GM23248 (cell line): ENCODE data around the gene EVI2A. TPM values are rescaled to one million over a fixed set of nuclear protein-coding genes. Genes with fewer than 3 reads are reported as not detected.

Experiments
- DNase-seq: peaks from one replicate; pipeline ENCODE4 v3.0.0-alpha.2; 2015
- H2AFZ ChIP-seq: fragments of 200-600 bp; sonication (generic); 2 replicates; pipeline ENCODE4 v1.6.1; 2016; ENCODE audit warnings: antibody characterized with exemption
- H3F3A ChIP-seq: fragments of 200-600 bp; sonication (generic); 2 replicates; pipeline ENCODE4 v1.6.1; 2016; ENCODE audit warnings: mild to moderate bottlenecking, antibody characterized with exemption, mixed run types; ENCODE audit not compliant: insufficient read depth
- H3K27ac ChIP-seq: fragments of 200-600 bp; sonication (generic); 2 replicates; pipeline ENCODE4 v1.5.1; 2016; ENCODE audit warnings: mild to moderate bottlenecking
- H3K27me3 ChIP-seq: fragments of 200-600 bp; sonication (generic); replicated peaks from 2 replicates; pipeline ENCODE4 v1.6.1; 2016; ENCODE audit warnings: mild to moderate bottlenecking; ENCODE audit not compliant: insufficient read depth
- H3K36me3 ChIP-seq: fragments of 200-600 bp; sonication (generic); 2 replicates; pipeline ENCODE4 v1.6.1; 2016; ENCODE audit warnings: low read depth, mild to moderate bottlenecking
- H3K4me1 ChIP-seq: fragments of 200-600 bp; sonication (generic); 2 replicates; pipeline ENCODE4 v1.6.1; 2016; ENCODE audit warnings: mild to moderate bottlenecking; ENCODE audit not compliant: insufficient read depth
- H3K4me2 ChIP-seq: fragments of 200-600 bp; sonication (generic); one replicate; pipeline ENCODE4 v1.6.1; 2016; ENCODE audit warnings: mild to moderate bottlenecking; ENCODE audit not compliant: unreplicated experiment
- H3K4me3 ChIP-seq: fragments of 200-600 bp; sonication (generic); 2 replicates; pipeline ENCODE4 v1.5.1; 2016; ENCODE audit warnings: mild to moderate bottlenecking
- H3K79me2 ChIP-seq: fragments of 200-600 bp; sonication (generic); 2 replicates; pipeline ENCODE4 v1.6.1; 2016; ENCODE audit warnings: mild to moderate bottlenecking; ENCODE audit not compliant: insufficient read depth
- H3K9ac ChIP-seq: fragments of 200-600 bp; sonication (generic); 2 replicates; pipeline ENCODE4 v1.6.1; 2016; ENCODE audit warnings: mild to moderate bottlenecking
- H3K9me2 ChIP-seq: fragments of 200-600 bp; sonication (generic); 2 replicates; pipeline ENCODE4 v1.6.1; 2016; ENCODE audit warnings: mixed run types, mild to moderate bottlenecking, moderate library complexity; ENCODE audit not compliant: insufficient read depth
- H3K9me3 ChIP-seq: fragments of 200-600 bp; sonication (generic); one replicate; pipeline ENCODE4 v1.6.1; 2017; ENCODE audit warnings: low read depth
- H4K20me1 ChIP-seq: fragments of 200-600 bp; sonication (generic); 2 replicates; pipeline ENCODE4 v1.6.0; 2016; ENCODE audit not compliant: insufficient read depth
- EZH2 ChIP-seq: fragments of 200-600 bp; sonication (generic); IDR thresholded peaks from 2 replicates; pipeline ENCODE4 v1.6.1; 2018; ENCODE audit warnings: antibody characterized with exemption, mild to moderate bottlenecking; ENCODE audit not compliant: insufficient read depth, poor library complexity, severe bottlenecking
- EZH2phosphoT487 ChIP-seq: fragments of 200-600 bp; sonication (generic); IDR thresholded peaks from 2 replicates; pipeline ENCODE4 v1.6.1; 2018; ENCODE audit warnings: antibody characterized with exemption, moderate library complexity, mild to moderate bottlenecking, low read depth; ENCODE audit not compliant: insufficient read depth
- WGBS, 2 experiments: methylation state at CpG; one replicate each; pipeline ENCODE4 v1.1.6; 2015 to 2017; ENCODE audit warnings: low lambda C conversion rate in 2 of 2, low coverage in 1 of 2; ENCODE audit errors: missing lambda C conversion rate in 2 of 2; 5-methylcytosine and 5-hydroxymethylcytosine counted together
- in situ Hi-C: fragments of 300-500 bp; cut with MboI; formaldehyde crosslinking; loops from 2 replicates; pipeline ENCODE4 v1.15.0; 2020
- polyA plus RNA-seq: library from polyadenylated mRNA; unstranded; fragments of >200 nt; fragmentation: Nextera tagmentation; extraction: Ambion mirVana; gene quantifications from 2 replicates; pipeline ENCODE4 v1.2.1, GENCODE V29; 2016
- total RNA-seq: library from RNA; depleted of rRNA; stranded (reverse); fragments of >200 nt; shearing (Covaris generic); gene quantifications from 2 replicates; pipeline ENCODE4 v1.2.3, GENCODE V29; 2014; rRNA removed

EVI2A gene, protein sequence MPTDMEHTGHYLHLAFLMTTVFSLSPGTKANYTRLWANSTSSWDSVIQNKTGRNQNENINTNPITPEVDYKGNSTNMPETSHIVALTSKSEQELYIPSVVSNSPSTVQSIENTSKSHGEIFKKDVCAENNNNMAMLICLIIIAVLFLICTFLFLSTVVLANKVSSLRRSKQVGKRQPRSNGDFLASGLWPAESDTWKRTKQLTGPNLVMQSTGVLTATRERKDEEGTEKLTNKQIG
- total RNA-seq, result 0.86 and 0.89 TPM in 2 replicates
- polyA plus RNA-seq, result 0.40 and 0.62 TPM in 2 replicates

GRCh38 chr17:31321481-31321880, at the start of gene EVI2A:
Gene EVI2A (minus strand): TSS chr17:31321622. CDS start chr17:31319013, 2,609 bp downstream.
- DNase-seq, result peak; percentile 80
- H3F3A ChIP-seq, result peaks cover 16% of the 10 kb centered on the region
- WGBS, 2 experiments, result 32 to 35% methylated on average over 3 of the region's 3 CpGs
- peak within 1 kb of the TSS; percentile 71 for H3K4me2 ChIP-seq
- peak within 1 kb of the TSS; percentile 46 for H3K27ac ChIP-seq
- no peaks in the 10 kb centered on the region for H3K9me2 ChIP-seq
- in situ Hi-C loops, result no loop called here
- no peaks in the 10 kb centered on the region for H3K9me3 ChIP-seq
- H3K4me3 ChIP-seq, result peak within 1 kb of the TSS; percentile 39
- no peaks in the 10 kb centered on the region for H4K20me1 ChIP-seq
- TF ChIP-seq EZH2phosphoT487 (no peak), EZH2 (no peak)
- 0 out of 2 replicates have a peak, but pooled peaks cover 4% of the 10 kb centered on the region for H3K79me2 ChIP-seq
- H3K4me1 ChIP-seq, result peaks cover 20% of the 10 kb centered on the region
- H3K36me3 ChIP-seq, result no peaks in the 10 kb centered on the region
- no peaks in the 10 kb centered on the region for H3K27me3 ChIP-seq
- no peak within 1 kb of the TSS for H2AFZ ChIP-seq
- H3K9ac ChIP-seq, result peak within 1 kb of the TSS; percentile 17

DNA sequence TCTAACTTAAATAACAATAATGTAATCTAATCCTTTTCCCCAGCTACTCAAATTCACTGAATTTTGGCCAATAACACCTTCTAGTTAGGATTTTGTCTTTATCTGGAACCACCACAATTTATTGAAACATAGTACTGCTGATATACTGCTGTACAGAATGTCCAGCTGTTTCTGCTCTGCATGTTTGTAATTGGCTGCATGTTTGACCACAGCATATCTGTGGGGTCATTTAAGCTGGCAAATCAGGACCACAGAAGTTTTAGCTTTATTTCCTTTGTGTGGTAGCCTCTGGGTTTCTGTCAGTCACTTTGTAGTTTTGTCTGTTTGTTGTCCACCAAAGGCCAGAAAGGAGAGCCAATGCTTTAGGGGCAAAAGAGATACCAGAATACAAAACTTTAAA, 47.8 kb upstream of the EVI2A start:
- Histone ChIP-seq H3K4me3 (no peak overlapping the region), H3K27ac (no peak overlapping the region), H3K27me3 (no peaks in the 10 kb centered on the region), H2AFZ (no peak overlapping the region), H3K4me2 (no peak overlapping the region), H3K9me2 (no peaks in the 10 kb centered on the region), H3K4me1 (peaks cover 12% of the 10 kb centered on the region), H3K79me2 (no peaks in the 10 kb centered on the region), H4K20me1 (no peaks in the 10 kb centered on the region), H3K9ac (no peak overlapping the region), H3K36me3 (peaks cover 12% of the 10 kb centered on the region), H3K9me3 (no peaks in the 10 kb centered on the region), H3F3A (peaks cover 20% of the 10 kb centered on the region)
- TF ChIP-seq EZH2, result no peak
- no peak for TF ChIP-seq EZH2phosphoT487
- DNase-seq, result no peak
- in situ Hi-C loops, result loop anchor here (25.0 kb wide), 1 partner anchor 357 kb away; no protein-coding TSS in a partner anchor

DNA sequence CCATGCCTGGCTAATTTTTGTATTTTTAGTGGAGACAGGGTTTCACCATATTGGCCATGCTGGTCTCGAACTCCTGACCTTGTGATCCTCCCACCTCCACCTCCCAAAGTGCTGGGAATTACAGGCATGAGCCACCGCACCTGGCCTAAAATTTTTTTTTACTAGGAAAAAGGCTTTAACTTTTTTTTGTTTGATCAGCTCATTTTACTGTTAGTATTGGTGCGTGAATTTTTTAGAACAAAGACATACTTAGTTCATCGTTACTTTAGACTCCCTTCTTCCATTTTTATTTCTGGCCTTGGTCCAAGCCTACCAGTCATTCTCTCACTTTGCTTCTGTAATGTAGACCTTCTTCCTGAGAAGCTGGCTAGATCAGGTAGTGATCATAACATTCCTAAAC, 44.7 kb upstream of the EVI2A start:
- Histone ChIP-seq H3K79me2 (no peaks in the 10 kb centered on the region), H3K27me3 (no peaks in the 10 kb centered on the region), H3K9ac (no peak overlapping the region), H4K20me1 (no peaks in the 10 kb centered on the region), H2AFZ (no peak overlapping the region), H3K4me2 (no peak overlapping the region), H3K4me3 (no peak overlapping the region), H3K36me3 (peaks cover 9% of the 10 kb centered on the region), H3K9me3 (no peaks in the 10 kb centered on the region), H3K9me2 (no peaks in the 10 kb centered on the region), H3F3A (peaks cover 7% of the 10 kb centered on the region), H3K4me1 (peaks cover 2% of the 10 kb centered on the region), H3K27ac (no peak overlapping the region)
- TF ChIP-seq EZH2phosphoT487, result no peak
- no peak for TF ChIP-seq EZH2
- WGBS, 2 experiments, result 94 to 95% methylated on average over 4 of the region's 4 CpGs
- DNase-seq, result no peak
- in situ Hi-C loops, result loop anchor here (25.0 kb wide), 1 partner anchor 354 kb away; no protein-coding TSS in a partner anchor

DNA sequence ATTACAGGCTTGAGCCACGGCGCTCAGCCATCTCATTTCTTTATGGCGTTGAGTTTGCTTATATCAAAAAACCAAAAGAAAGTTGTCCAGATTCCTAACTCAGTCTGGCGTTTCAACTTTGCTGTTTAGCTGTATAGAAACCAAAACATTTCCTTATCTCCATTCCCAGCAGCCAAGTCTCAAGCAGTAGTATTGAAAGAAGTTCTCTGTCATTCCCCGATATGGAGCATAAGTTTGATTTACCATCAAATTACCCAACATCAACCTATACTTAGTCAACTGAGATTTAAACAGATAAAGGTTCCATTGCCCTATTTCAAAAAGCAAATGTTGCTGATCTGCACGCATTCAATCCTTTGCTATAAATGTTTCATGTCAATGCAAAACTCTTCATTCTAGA, 42.6 kb upstream of the EVI2A start:
- TF ChIP-seq EZH2 (no peak), EZH2phosphoT487 (no peak)
- no peaks in the 10 kb centered on the region for H3K27me3 ChIP-seq
- no peak for DNase-seq
- no peaks in the 10 kb centered on the region for H3K4me1 ChIP-seq
- 97 to 98% methylated on average over 6 of the region's 6 CpGs for WGBS, 2 experiments
- H2AFZ ChIP-seq, result no peak overlapping the region
- H3K4me2 ChIP-seq, result no peak overlapping the region
- H3K9me2 ChIP-seq, result no peaks in the 10 kb centered on the region
- peaks cover 24% of the 10 kb centered on the region for H3K36me3 ChIP-seq
- in situ Hi-C loops, result loop anchor here (25.0 kb wide), 1 partner anchor 352 kb away; no protein-coding TSS in a partner anchor
- H3K9me3 ChIP-seq, result no peaks in the 10 kb centered on the region
- no peaks in the 10 kb centered on the region for H3K79me2 ChIP-seq
- H3K4me3 ChIP-seq, result no peak overlapping the region
- no peak overlapping the region for H3K27ac ChIP-seq
- no peak overlapping the region for H3K9ac ChIP-seq
- H4K20me1 ChIP-seq, result no peaks in the 10 kb centered on the region
- H3F3A ChIP-seq, result no peaks in the 10 kb centered on the region
